ENCODE results near the gene C12orf42.

The C12orf42 gene

DNA sequence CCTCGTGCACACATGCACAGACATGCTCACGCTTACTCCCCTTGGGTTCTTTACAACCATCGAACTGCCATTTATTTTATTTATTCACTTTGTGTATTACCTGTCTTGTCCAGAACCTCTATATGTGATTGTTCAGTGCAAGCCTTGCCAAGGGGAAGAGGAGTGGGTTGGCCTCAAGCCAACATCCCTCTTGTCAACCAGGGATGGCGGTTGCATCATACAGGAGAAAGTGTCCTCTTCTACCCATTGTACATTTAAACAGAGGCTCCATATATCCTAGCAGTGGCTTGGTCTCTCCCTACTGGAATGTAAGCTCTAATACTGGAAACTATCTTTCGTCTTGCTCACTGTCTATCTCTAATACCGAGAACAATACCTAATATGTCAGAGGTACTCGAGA, 108.4 kb downstream of the C12orf42 start:
- TF ChIP-seq, protein P1, sequence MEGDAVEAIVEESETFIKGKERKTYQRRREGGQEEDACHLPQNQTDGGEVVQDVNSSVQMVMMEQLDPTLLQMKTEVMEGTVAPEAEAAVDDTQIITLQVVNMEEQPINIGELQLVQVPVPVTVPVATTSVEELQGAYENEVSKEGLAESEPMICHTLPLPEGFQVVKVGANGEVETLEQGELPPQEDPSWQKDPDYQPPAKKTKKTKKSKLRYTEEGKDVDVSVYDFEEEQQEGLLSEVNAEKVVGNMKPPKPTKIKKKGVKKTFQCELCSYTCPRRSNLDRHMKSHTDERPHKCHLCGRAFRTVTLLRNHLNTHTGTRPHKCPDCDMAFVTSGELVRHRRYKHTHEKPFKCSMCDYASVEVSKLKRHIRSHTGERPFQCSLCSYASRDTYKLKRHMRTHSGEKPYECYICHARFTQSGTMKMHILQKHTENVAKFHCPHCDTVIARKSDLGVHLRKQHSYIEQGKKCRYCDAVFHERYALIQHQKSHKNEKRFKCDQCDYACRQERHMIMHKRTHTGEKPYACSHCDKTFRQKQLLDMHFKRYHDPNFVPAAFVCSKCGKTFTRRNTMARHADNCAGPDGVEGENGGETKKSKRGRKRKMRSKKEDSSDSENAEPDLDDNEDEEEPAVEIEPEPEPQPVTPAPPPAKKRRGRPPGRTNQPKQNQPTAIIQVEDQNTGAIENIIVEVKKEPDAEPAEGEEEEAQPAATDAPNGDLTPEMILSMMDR (conservative IDR thresholded peaks at IDR 0.05; ENCODE audit: control insufficient read depth, insufficient read depth, low read depth, low read length): no peak
- DNase-seq (ENCODE audit: low read depth): no peak
- no peak overlapping the region for H3K4me3 ChIP-seq (ENCODE audit: control insufficient read depth, low read depth, low read length)

DNA sequence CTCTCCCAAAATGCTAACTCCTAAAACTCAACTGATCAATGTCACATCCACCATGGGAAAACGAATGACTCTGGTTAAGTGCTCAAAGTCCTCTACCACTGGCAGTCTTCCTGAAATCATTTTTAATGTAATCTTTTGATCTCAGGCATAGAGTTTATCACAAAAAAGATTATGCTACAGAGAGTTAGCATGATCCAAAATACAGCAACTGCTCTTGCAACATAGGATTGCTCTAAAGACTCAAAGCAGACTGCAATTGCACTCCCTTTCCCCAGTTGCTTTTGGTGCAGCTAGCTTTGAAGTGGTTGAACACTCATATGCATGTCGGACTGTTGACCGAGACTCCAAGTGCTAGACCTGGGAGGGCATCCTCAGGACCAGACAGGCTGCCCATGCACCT, 109.3 kb downstream of the C12orf42 start:
- no peak overlapping the region for H3K4me3 ChIP-seq (ENCODE audit: control insufficient read depth, low read depth, low read length)
- no peak for DNase-seq (ENCODE audit: low read depth)
- TF ChIP-seq, protein P1 (conservative IDR thresholded peaks at IDR 0.05; ENCODE audit: control insufficient read depth, insufficient read depth, low read depth, low read length): no peak

DNA sequence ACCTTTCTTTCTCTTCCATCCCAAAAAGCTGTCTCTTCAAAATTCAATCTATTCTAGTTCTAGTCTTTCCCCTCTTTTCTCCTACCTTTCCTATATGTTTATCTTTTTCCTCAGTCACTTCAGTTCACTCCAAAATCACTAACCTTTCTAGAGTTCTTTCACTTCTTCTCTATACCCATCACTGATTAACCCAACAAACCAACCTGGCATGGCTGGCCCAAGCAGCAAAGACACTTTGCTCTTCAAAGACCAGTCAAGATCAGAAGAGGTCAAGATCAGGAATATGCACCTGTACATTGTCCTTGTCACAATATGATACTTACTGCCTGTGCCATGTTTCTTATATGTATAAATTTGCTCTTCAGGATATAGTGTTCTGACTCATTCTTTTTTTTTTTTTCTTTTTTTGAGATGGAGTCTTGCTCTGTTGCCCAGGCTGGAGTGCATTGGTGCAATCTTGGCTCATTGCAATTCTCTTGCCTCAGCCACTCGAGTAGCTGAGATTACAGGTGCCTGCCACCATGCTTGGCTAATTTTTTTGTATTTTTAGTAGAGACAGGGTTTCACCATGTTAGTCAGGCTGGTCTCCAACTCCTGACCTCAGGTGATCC, 112.9 kb downstream of the C12orf42 start:
- H3K4me3 ChIP-seq (ENCODE audit: control insufficient read depth, low read depth, low read length): no peak overlapping the region
- TF ChIP-seq, protein P1 (conservative IDR thresholded peaks at IDR 0.05; ENCODE audit: control insufficient read depth, insufficient read depth, low read depth, low read length): no peak
- no peak for DNase-seq (ENCODE audit: low read depth)

DNA sequence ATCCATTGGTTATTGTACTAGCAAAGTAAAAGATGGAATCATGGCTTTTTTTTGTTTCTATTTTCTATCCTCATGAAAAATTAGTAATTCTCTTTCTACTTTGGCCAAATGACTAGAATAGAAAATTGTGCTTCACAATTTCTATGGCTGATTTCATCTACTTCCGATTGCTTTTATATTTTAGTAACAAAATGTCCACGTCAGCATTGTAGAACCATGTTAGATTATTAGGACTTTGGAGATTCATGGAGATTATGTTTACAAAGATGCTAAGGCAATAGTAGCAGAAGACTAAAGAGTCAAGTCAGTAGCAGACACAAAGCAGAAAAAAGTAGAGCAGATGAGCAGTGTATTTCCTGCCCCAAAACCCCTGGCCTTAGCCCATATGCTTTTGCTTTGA, 113.6 kb downstream of the C12orf42 start:
- no peak for DNase-seq (ENCODE audit: low read depth)
- TF ChIP-seq, protein P1 (conservative IDR thresholded peaks at IDR 0.05; ENCODE audit: control insufficient read depth, insufficient read depth, low read depth, low read length): no peak

DNA sequence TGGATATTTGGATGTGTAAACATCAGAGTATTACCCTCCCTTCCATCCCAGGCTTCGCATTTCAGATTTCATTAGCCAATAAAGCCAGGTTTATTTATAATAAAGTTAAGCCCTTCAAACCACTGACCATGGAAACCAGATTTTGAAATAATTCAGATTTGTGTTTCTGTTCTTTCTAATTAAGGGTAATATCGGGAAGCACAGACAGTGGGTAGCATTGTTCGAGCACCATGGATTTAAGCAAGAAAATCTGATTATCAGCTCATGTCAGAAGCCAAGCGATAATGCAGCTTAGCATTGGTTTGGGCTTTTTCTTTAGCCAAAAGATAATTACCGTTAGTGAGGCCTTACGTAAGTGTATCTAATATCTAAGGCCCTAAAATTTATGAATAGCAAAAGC, 116.1 kb downstream of the C12orf42 start:
- no peak overlapping the region for H3K4me3 ChIP-seq (ENCODE audit: control insufficient read depth, low read depth, low read length)
- TF ChIP-seq, protein P1 (conservative IDR thresholded peaks at IDR 0.05; ENCODE audit: control insufficient read depth, insufficient read depth, low read depth, low read length): no peak
- DNase-seq (ENCODE audit: low read depth): no peak

More for the DNA sequence above, 113.6 kb downstream of the C12orf42 start:
- H3K4me3 ChIP-seq (ENCODE audit: control insufficient read depth, low read depth, low read length): no peak overlapping the region

DNA sequence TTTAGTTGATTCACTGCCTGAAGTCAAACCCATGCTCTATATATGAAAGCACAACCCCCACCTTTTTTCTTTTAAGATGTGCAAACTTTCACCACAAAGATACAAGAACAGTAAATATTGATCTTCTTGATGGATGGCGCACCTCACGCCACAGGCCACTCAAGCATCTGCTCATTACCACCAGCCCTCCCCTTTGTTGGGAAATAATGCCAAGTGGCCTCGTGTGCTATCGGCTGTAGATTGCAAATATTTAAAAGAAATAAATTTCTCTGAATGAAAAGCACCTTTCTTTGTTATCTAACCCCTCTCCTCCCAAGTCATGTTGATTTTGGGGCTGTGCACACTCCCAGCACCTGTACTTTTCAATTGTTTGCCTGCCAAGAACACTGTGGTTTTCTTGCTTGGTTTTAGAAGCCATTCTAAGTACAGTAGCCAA, 122.7 kb downstream of the C12orf42 start:
- TF ChIP-seq, protein P1 (conservative IDR thresholded peaks at IDR 0.05; ENCODE audit: control insufficient read depth, insufficient read depth, low read depth, low read length): no peak
- DNase-seq (ENCODE audit: low read depth): no peak
- H3K4me3 ChIP-seq (ENCODE audit: control insufficient read depth, low read depth, low read length): no peak overlapping the region

DNA sequence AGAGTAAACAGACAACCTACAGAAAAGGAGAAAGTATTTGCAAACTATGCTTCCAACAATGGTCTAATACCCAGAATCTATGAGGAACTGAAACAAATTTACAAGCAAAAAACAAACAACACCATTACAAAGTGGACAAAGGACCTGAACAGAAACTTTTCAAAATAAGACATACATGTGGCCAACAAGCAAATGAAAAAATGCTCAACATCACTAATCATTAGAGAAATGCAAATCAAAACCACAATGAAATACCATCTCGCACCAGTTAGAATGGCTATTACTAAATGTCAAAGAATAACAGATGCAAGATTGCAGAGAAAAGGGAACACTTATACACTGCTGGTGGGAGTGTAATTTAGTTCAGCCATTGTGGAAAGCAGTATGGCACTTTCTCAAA, 125.8 kb downstream of the C12orf42 start:
- DNase-seq (ENCODE audit: low read depth): no peak
- H3K4me3 ChIP-seq (ENCODE audit: control insufficient read depth, low read depth, low read length): no peak overlapping the region
- TF ChIP-seq, protein P1 (conservative IDR thresholded peaks at IDR 0.05; ENCODE audit: control insufficient read depth, insufficient read depth, low read depth, low read length): no peak

Measured in fibroblast of mammary gland (primary cell).